Adrenal gland (tissue), 5 donors: ENCODE data around the gene GRHL3.

ENCODE experiments used
- POLR2A ChIP-seq, 2 donors: fragments of 450-650 bp; IDR thresholded peaks; one replicate each; pipeline ENCODE4 v1.6.1; 2017; ENCODE audit warnings: antibody characterized with exemption in 2 of 2, mild to moderate bottlenecking in 2 of 2, moderate library complexity in 1 of 2
- TF ChIP-seq, protein P1 (sequence below), 6 experiments: fragments of 450-650 bp in 4 of 6; fragments of 200-600 bp in 2 of 6; sonication (generic) in 1 of 6; IDR thresholded peaks; 1 replicate in 5 of 6; 2 replicates in 1 of 6; pipeline versions ENCODE4 v1.5.1 to v1.8.0; 2016 to 2021; ENCODE audit warnings: antibody characterized with exemption in 6 of 6, mild to moderate bottlenecking in 2 of 6, moderate library complexity in 1 of 6
- donor health status: DM: no; HTN: no; CAD: no.

DNA sequence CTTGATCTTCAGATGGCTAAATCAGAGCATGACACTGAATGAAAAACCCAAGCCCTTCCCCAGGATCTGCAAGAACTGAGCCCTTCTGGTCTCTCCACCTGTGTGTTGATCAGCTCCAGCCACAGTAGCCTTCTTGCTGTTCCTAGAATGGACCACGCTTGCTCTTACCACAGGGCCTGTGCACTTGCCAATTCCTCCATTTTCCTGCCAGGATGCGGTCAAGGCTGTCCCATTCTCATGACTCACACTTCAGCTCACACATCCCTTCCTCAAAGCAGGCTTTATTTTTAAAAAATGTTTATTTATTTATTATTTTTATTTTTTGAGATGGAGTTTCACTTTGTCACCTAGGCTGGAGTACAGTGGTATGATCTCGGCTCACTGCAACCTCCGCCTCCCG lies 43.6 kb upstream of the GRHL3 start:
- TF ChIP-seq, protein P1, sequence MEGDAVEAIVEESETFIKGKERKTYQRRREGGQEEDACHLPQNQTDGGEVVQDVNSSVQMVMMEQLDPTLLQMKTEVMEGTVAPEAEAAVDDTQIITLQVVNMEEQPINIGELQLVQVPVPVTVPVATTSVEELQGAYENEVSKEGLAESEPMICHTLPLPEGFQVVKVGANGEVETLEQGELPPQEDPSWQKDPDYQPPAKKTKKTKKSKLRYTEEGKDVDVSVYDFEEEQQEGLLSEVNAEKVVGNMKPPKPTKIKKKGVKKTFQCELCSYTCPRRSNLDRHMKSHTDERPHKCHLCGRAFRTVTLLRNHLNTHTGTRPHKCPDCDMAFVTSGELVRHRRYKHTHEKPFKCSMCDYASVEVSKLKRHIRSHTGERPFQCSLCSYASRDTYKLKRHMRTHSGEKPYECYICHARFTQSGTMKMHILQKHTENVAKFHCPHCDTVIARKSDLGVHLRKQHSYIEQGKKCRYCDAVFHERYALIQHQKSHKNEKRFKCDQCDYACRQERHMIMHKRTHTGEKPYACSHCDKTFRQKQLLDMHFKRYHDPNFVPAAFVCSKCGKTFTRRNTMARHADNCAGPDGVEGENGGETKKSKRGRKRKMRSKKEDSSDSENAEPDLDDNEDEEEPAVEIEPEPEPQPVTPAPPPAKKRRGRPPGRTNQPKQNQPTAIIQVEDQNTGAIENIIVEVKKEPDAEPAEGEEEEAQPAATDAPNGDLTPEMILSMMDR (IDR thresholded peaks at IDR 0.05), result no peak
- TF ChIP-seq POLR2A (IDR thresholded peaks at IDR 0.05), result no peak
